ENCODE data around the gene CREB1. TPM values are rescaled to one million over a fixed set of nuclear protein-coding genes. Genes with fewer than 3 reads are reported as not detected.

CREB1 gene
- total and polyA plus RNA-seq, 12 donors, result 4.6 to 62.2 (median 45.7) TPM

DNA sequence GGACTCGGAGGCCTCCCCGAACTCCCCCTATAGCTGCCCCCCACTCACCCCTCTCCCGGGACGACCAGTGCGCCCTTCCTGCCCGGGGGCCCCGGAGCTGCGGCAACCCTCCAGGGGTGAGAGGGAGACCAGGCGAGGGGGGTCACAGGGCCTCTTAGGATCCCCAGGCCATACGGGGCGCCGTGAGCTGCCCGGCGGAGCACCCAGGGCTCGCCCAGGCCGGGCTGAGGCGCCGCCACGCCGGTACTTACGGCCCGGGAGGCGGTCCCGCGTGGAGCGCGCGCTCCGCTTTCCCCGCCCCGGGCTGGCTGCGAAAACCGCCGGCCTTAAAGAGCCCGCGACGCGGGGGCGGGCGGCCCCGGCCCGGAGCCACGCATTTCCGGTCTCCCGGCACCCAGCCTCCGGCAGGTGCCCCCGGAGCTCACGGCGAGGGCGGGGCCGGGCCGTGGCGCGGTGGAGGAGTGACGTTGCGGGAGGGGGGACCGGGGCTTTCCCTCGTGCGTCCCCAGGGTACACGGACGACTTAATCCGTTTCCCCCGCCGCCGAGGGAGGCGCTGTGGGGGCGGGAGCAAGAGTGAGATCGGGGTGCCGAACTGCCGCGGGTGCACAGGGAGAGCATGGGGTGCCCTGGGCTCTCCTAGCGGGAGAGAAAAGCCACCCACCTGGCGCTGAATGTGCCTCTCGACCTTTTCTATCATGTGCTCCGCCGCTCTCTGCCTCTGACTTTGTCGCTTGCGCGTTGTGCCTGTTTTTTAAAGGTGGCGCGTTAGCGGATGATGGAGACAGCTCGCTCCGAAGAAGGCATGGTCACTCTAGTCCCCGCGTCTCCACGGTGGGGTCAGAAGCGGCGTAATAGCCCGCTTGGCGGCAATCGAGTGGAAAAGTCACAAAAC is 95.5 kb downstream of the CREB1 start, which contains the start of gene METTL21A:
TSS of gene METTL21A (minus strand) at position 381 of the 894 bp plus-strand sequence. CDS start 1,019 bp downstream, outside the sequence.
- no peaks in the 10 kb centered on the region for H3K9me3 ChIP-seq
- DNase-seq (peak; percentile 87 to 91), ATAC-seq (peak; percentile 89 to 96 (median 93))
- peaks cover 0 to 23% (median 8%) of the 10 kb centered on the region in 9 donors for H3K36me3 ChIP-seq
- intact Hi-C loops (cut with DNase I), result loop anchor here in 9 of 10 donors (1.0 to 10.0 kb wide), 10 partner anchors 52 to 640 kb away; partner anchors contain the start of genes CCNYL1 (in 6 of the 9), CREB1 (in 1 of the 9) and PIKFYVE (in 1 of the 9)
- TF ChIP-seq, protein P1, sequence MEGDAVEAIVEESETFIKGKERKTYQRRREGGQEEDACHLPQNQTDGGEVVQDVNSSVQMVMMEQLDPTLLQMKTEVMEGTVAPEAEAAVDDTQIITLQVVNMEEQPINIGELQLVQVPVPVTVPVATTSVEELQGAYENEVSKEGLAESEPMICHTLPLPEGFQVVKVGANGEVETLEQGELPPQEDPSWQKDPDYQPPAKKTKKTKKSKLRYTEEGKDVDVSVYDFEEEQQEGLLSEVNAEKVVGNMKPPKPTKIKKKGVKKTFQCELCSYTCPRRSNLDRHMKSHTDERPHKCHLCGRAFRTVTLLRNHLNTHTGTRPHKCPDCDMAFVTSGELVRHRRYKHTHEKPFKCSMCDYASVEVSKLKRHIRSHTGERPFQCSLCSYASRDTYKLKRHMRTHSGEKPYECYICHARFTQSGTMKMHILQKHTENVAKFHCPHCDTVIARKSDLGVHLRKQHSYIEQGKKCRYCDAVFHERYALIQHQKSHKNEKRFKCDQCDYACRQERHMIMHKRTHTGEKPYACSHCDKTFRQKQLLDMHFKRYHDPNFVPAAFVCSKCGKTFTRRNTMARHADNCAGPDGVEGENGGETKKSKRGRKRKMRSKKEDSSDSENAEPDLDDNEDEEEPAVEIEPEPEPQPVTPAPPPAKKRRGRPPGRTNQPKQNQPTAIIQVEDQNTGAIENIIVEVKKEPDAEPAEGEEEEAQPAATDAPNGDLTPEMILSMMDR (IDR thresholded peaks at IDR 0.05), result peak; percentile 23 to 55 (median 44)
- peak within 1 kb of the TSS; percentile 61 to 99 (median 94) for H3K27ac ChIP-seq
- 0 to 1% methylated on average over 90 to 92 of the region's 92 CpGs for WGBS, 2 donors
- peaks cover 0 to 43% (median 25%) of the 10 kb centered on the region in 9 donors for H3K4me1 ChIP-seq
- no peaks in the 10 kb centered on the region for H3K27me3 ChIP-seq
- peak within 1 kb of the TSS; percentile 52 to 99 (median 90) for H3K4me3 ChIP-seq

DNA sequence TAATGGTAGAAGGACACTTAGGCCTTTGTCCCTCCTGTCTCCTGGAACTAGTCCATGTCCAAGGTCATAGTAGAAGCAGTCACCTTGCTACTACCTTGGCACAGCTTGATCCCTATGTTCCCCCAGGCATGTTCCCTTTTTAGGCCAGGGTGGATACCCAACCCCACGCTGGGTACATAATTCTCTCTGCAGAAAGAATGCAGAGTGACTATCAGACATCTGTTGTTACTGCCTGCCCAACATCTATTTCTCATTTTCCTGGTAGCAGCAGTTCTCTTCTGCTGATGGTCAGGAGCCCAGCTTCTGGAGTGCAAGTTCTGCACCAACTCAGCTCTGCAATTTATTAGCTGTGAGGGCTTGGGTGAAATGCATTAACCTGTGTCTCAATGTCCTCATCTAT is 99.8 kb downstream of the CREB1 start:
- TF ChIP-seq, protein P1 (IDR thresholded peaks at IDR 0.05), result no peak
- H3K27ac ChIP-seq, result peak overlapping the region in 2 of 10 donors; percentile 35 to 41
- H3K9me3 ChIP-seq, result no peaks in the 10 kb centered on the region
- H3K27me3 ChIP-seq, result no peaks in the 10 kb centered on the region
- 58 to 62% methylated on average over 1 of the region's 1 CpG for WGBS, 2 donors
- no peak for DNase-seq
- H3K4me3 ChIP-seq, result no peak overlapping the region
- no peaks in the 10 kb centered on the region for H3K36me3 ChIP-seq
- ATAC-seq, result no peak
- peaks cover 0 to 23% (median 11%) of the 10 kb centered on the region in 9 donors for H3K4me1 ChIP-seq
- intact Hi-C loops (cut with DNase I), result loop anchor here in 9 of 10 donors (2.0 to 10.0 kb wide), 7 partner anchors 83 to 635 kb away; partner anchors contain the start of genes CCNYL1 (in 6 of the 9), CREB1 (in 1 of the 9) and PIKFYVE (in 1 of the 9)

DNA sequence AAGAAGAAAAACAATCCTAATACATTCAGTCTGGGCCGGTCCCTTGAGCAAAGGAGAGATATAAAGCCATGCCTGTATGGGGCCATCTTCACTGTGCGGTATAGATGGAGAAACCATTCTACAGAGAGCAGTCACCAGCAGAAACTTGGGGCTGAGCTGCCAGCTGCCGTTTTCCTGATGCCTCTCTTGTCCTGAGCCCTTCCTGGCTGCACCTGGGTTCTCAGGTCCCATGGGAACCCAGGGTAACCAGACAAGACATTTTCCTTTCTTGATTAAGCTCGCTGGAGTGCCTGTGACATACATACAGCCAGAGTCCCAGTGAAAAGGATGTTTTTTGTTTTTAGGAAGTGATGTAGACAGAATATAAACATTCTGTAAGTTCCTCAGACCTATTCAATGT is 100.7 kb downstream of the CREB1 start:
- H3K4me1 ChIP-seq, result peaks cover 0 to 23% (median 11%) of the 10 kb centered on the region in 9 donors
- WGBS, 2 donors, result 66 to 71% methylated on average over 4 of the region's 4 CpGs
- TF ChIP-seq, protein P1 (IDR thresholded peaks at IDR 0.05), result no peak
- no peaks in the 10 kb centered on the region for H3K9me3 ChIP-seq
- no peaks in the 10 kb centered on the region for H3K27me3 ChIP-seq
- no peak for DNase-seq
- intact Hi-C loops (cut with DNase I), result loop anchor here in 1 of 10 donors (10.0 kb wide), 1 partner anchor 94 kb away; no protein-coding TSS in a partner anchor
- H3K4me3 ChIP-seq, result no peak overlapping the region
- no peaks in the 10 kb centered on the region for H3K36me3 ChIP-seq
- H3K27ac ChIP-seq, result no peak overlapping the region
- ATAC-seq, result no peak
